GM23338 (cell line): ENCODE data around the gene NT5C. TPM values are rescaled to one million over a fixed set of nuclear protein-coding genes. Genes with fewer than 3 reads are reported as not detected.

Experiments used
- ATAC-seq: fragments of 200-7000 bp; cut with Tn5 transposase; 3 replicates; pipeline ENCODE4 v1.9.1; 2020
- DNase-seq: peaks from one replicate; pipeline ENCODE4 v3.0.0-alpha.2; 2015; ENCODE audit warnings: low spot score
- H2AFZ ChIP-seq: fragments of 200-600 bp; sonication (generic); 2 replicates; pipeline ENCODE4 v1.8.0; 2016; ENCODE audit warnings: antibody characterized with exemption, mild to moderate bottlenecking, moderate library complexity
- H3F3A ChIP-seq: fragments of 200-600 bp; sonication (generic); replicated peaks from 2 replicates; pipeline ENCODE4 v1.8.0; 2017; ENCODE audit warnings: antibody characterized with exemption, mixed run types, low read depth
- H3K27ac ChIP-seq: fragments of 200-600 bp; sonication (generic); 2 replicates; pipeline ENCODE4 v1.6.1; 2016; ENCODE audit warnings: low read depth
- H3K27me3 ChIP-seq: fragments of 200-600 bp; sonication (generic); 2 replicates; pipeline ENCODE4 v1.8.0; 2016; ENCODE audit warnings: mild to moderate bottlenecking, mixed run types, moderate library complexity; ENCODE audit not compliant: insufficient read depth
- H3K36me3 ChIP-seq: fragments of 200-600 bp; sonication (generic); 2 replicates; pipeline ENCODE4 v1.8.0; 2016; ENCODE audit warnings: mild to moderate bottlenecking; ENCODE audit not compliant: insufficient read depth
- H3K4me1 ChIP-seq: fragments of 200-600 bp; sonication (generic); 2 replicates; pipeline ENCODE4 v1.8.0; 2016; ENCODE audit warnings: mild to moderate bottlenecking, moderate library complexity; ENCODE audit not compliant: insufficient read depth
- H3K4me2 ChIP-seq: fragments of 200-600 bp; sonication (generic); 2 replicates; pipeline ENCODE4 v1.7.1; 2017; ENCODE audit warnings: mixed run types
- H3K4me3 ChIP-seq: fragments of 200-600 bp; sonication (generic); 2 replicates; pipeline ENCODE4 v1.6.1; 2016; ENCODE audit warnings: mixed run types
- H3K79me2 ChIP-seq: fragments of 200-600 bp; sonication (generic); replicated peaks from 2 replicates; pipeline ENCODE4 v1.8.0; 2017; ENCODE audit warnings: mild to moderate bottlenecking; ENCODE audit not compliant: insufficient read depth
- H3K9me2 ChIP-seq: fragments of 200-600 bp; sonication (generic); 2 replicates; pipeline ENCODE4 v1.8.0; 2017; ENCODE audit not compliant: insufficient read depth
- H4K20me1 ChIP-seq: fragments of 200-600 bp; sonication (generic); replicated peaks from 2 replicates; pipeline ENCODE4 v1.8.0; 2017; ENCODE audit warnings: mild to moderate bottlenecking; ENCODE audit not compliant: insufficient read depth
- H3K27ac Mint-ChIP-seq: 2 replicates; pipeline ENCODE4 v1.8.0; 2020; ENCODE audit warnings: inconsistent platforms, mild to moderate bottlenecking, moderate library complexity, mixed read lengths
- H3K27me3 Mint-ChIP-seq: 3 replicates; pipeline ENCODE4 v1.8.0; 2022; ENCODE audit warnings: low read depth, mild to moderate bottlenecking, moderate library complexity, mixed read lengths, inconsistent platforms; ENCODE audit not compliant: insufficient read depth, poor library complexity
- H3K36me3 Mint-ChIP-seq: 3 replicates; pipeline ENCODE4 v1.8.0; 2021; ENCODE audit warnings: low read depth, mild to moderate bottlenecking, inconsistent platforms, moderate library complexity, mixed read lengths
- H3K4me1 Mint-ChIP-seq: 3 replicates; pipeline ENCODE4 v1.8.0; 2020; ENCODE audit warnings: mild to moderate bottlenecking, inconsistent platforms, mixed read lengths
- H3K4me3 Mint-ChIP-seq: 3 replicates; pipeline ENCODE4 v1.8.0; 2021; ENCODE audit warnings: moderate library complexity, mild to moderate bottlenecking, inconsistent platforms, mixed read lengths
- H3K9me3 Mint-ChIP-seq: 3 replicates; pipeline ENCODE4 v1.8.0; 2020; ENCODE audit warnings: moderate library complexity, mild to moderate bottlenecking, inconsistent platforms, mixed read lengths
- CTCF ChIP-seq, 2 experiments: fragments of 200-600 bp in 1 of 2; sonication (generic) in 1 of 2; conservative IDR thresholded peaks; 2 replicates each; pipeline versions ENCODE4 v1.5.1 to v1.6.1; 2016 to 2017; ENCODE audit warnings: antibody characterized with exemption in 2 of 2, low read depth in 2 of 2, mild to moderate bottlenecking in 2 of 2, moderate library complexity in 1 of 2
- EZH2 ChIP-seq: fragments of 200-600 bp; sonication (generic); IDR thresholded peaks from one replicate; pipeline ENCODE4 v1.8.0; 2017; ENCODE audit warnings: antibody characterized with exemption, mild to moderate bottlenecking, low read depth; ENCODE audit not compliant: unreplicated experiment
- EZH2phosphoT487 ChIP-seq: fragments of 200-600 bp; sonication (generic); IDR thresholded peaks from one replicate; pipeline ENCODE4 v1.8.1; 2018; ENCODE audit warnings: antibody characterized with exemption; ENCODE audit not compliant: unreplicated experiment
- POLR2AphosphoS5 ChIP-seq: IDR thresholded peaks from 2 replicates; pipeline ENCODE4 v1.6.1; 2016; ENCODE audit warnings: antibody characterized with exemption, low read depth
- ZNF331 ChIP-seq: fragments of 250-450 bp; sonication (Bioruptor Pico); IDR thresholded peaks from 2 replicates; pipeline ENCODE4 v1.5.0; 2020; ENCODE audit warnings: low read depth, mild to moderate bottlenecking, moderate library complexity
- ZNF462 ChIP-seq: fragments of 250-450 bp; sonication (Bioruptor Pico); IDR thresholded peaks from 2 replicates; pipeline ENCODE4 v1.5.0; 2020; ENCODE audit warnings: mild to moderate bottlenecking, moderate library complexity
- polyA plus RNA-seq: library from polyadenylated mRNA; unstranded; fragments of >200 nt; fragmentation: Nextera tagmentation; extraction: Ambion mirVana; gene quantifications from 2 replicates; pipeline ENCODE4 v1.2.1, GENCODE V29; 2016
- total RNA-seq: library from RNA; depleted of rRNA; stranded (reverse); fragments of >200 nt; shearing (Covaris generic); gene quantifications from 2 replicates; pipeline ENCODE4 v1.2.3, GENCODE V29; 2014

Gene NT5C
- total and polyA plus RNA-seq, 2 experiments from 2014 or later = 91.7 to 120 TPM

- TF ChIP-seq ZNF462 (CRISPR knock-in tag) (no peak), EZH2 (no peak), EZH2phosphoT487 (no peak), POLR2AphosphoS5 (no peak; the same call in 1 of the 2 replicates), CTCF (conservative IDR thresholded peaks at IDR 0.05; ENCODE audit: low read depth in 2 of 2) (no peak), ZNF331 (CRISPR knock-in tag) (no peak)
These were observed 2.0 kb downstream of the NT5C start (continued) for GRCh38 chr17:75129576-75129975.

- no peak overlapping the region for H3K27ac ChIP-seq
These were observed 2.6 kb downstream of the NT5C start for GRCh38 chr17:75128694-75129505.

More at GRCh38 chr17:75128694-75129505, 2.6 kb downstream of the NT5C start:
- no peak overlapping the region for H3K27ac Mint-ChIP-seq
- H3K4me2 ChIP-seq = no peak overlapping the region
- H3K36me3 ChIP-seq = no peaks in the 10 kb centered on the region
- TF ChIP-seq POLR2AphosphoS5 (peak; percentile 20; the same call in 1 of the 2 replicates), ZNF462 (CRISPR knock-in tag) (no peak)
- no peaks in the 10 kb centered on the region for H3K9me2 ChIP-seq
- peaks cover 7% of the 10 kb centered on the region for H3K79me2 ChIP-seq
- peak overlapping the region; percentile 2; the same call in 1 of the 3 replicates for H3K4me3 Mint-ChIP-seq
- H3K4me1 ChIP-seq = peaks cover 14% of the 10 kb centered on the region
- DNase-seq (no peak), ATAC-seq (no peak)
- H2AFZ ChIP-seq = no peak overlapping the region
- peaks cover 4% of the 10 kb centered on the region; the same call in 1 of the 2 replicates for H4K20me1 ChIP-seq
- peaks cover 14% of the 10 kb centered on the region for H3K4me1 Mint-ChIP-seq
- H3K27me3 ChIP-seq = no peaks in the 10 kb centered on the region
- H3K36me3 Mint-ChIP-seq = peaks cover 17% of the 10 kb centered on the region
- H3K27me3 Mint-ChIP-seq = peaks cover 30% of the 10 kb centered on the region
- no peaks in the 10 kb centered on the region; the same call in 2 of the 3 replicates for H3K9me3 Mint-ChIP-seq
- no peak overlapping the region for H3K4me3 ChIP-seq
- H3F3A ChIP-seq = peaks cover 41% of the 10 kb centered on the region
